Purkinje cell (primary cell): Measurements from ENCODE around the gene AIDA. TPM values are rescaled to one million over a fixed set of nuclear protein-coding genes. Genes with fewer than 3 reads are reported as not detected.

Source experiments
- polyA plus RNA-seq: library from polyadenylated mRNA; unstranded; fragments of >200 nt; fragmentation: Nextera tagmentation; gene quantifications from 2 replicates; pipeline ENCODE4 v1.2.1, GENCODE V29; 2014

AIDA gene, protein sequence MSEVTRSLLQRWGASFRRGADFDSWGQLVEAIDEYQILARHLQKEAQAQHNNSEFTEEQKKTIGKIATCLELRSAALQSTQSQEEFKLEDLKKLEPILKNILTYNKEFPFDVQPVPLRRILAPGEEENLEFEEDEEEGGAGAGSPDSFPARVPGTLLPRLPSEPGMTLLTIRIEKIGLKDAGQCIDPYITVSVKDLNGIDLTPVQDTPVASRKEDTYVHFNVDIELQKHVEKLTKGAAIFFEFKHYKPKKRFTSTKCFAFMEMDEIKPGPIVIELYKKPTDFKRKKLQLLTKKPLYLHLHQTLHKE
- 26.6 and 32.1 TPM in 2 replicates for polyA plus RNA-seq

DNA sequence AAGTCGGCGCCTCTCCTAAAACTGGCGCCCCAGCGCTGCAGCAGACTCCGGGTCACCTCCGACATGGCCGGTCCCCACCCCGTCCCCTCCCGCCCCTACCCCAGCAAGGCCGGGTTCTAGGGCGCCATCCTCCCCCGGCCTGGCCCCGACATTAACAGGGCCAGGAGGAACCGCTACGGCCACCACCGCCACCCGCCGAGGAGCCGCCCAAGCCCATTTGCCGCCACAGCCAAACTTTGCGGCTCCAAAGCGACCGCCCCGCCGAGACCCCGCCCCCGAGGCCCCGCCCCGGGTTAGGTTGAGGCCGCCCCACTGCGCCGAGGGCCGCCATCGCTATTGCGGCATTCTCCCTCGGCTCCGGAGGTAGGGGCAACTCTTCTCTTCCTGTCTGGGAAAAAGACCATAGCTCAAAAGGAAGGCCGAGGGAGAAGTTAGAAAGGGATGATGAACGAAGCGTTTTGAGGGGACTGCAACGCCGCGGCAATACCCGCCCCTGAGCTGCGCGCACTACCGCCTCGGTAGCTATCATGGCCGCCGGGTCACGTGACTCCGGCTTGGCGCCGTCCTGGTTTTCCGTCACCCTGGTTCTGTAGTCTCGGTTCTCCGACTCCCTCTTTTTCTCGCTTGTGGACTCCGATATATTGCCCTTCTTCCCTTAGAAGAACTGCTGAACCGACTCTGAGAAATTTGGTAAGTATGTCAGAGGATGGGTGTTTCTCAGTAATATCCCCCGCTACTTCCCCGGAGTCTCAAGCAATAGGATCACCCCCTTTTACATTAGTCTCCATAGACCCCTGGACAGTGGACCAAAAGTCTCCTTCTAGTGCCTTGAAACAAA, at the start of gene AIDA, which contains the start of gene BROX:
Gene AIDA (minus strand): TSS at position 239 of the 838 bp plus-strand sequence. CDS start 174 bp downstream, at position 65.
Gene BROX (plus strand): TSS at position 312 of the 838 bp plus-strand sequence. CDS start 3,136 bp downstream, outside the sequence.

DNA sequence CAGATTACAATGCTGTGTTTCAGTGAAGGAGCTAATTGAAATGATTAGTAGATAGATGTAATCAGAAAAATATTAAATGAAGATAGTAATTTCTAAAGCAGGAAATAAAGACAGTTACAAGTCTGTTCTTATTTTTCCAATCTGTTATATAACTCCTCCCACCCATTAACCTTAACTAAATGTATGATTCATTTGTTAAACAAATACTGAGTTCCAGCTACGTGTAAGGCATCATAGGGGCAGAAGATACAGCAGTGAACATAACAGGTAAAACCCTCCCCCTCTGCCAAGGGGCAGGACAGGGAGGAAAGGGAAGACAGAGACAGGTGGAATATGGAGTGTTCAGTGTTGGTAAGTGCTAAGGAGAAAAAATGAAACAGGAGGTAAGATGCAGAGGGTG, 24.7 kb upstream of the AIDA start, which contains the start of gene FAM177B:
Gene FAM177B (plus strand): TSS at position 231 of the 400 bp plus-strand sequence. CDS start 9,344 bp downstream, outside the sequence.

Other genes with a start within 250 kb of the AIDA start
- gene HHIPL2, start 164.4 kb downstream of the AIDA start, polyA plus RNA-seq = not detected in 2 replicates
- gene TAF1A, start 122.6 kb downstream of the AIDA start, polyA plus RNA-seq = 4.3 and 10.0 TPM in 2 replicates
- gene MIA3, start 94.4 kb downstream of the AIDA start, polyA plus RNA-seq = 66.4 and 97.7 TPM in 2 replicates
- 34.6 and 56.2 TPM in 2 replicates for gene BROX, start 73 bp upstream of the AIDA start, polyA plus RNA-seq
- 1.0 and 1.9 TPM in 2 replicates for gene FAM177B, start 24.7 kb upstream of the AIDA start, polyA plus RNA-seq
- gene DISP1, start 102.5 kb upstream of the AIDA start, polyA plus RNA-seq = 1.7 and 2.3 TPM in 2 replicates